CD14-positive monocyte (primary cell): ENCODE results near the gene HGFAC. TPM values are rescaled to one million over a fixed set of nuclear protein-coding genes. Genes with fewer than 3 reads are reported as not detected.

ENCODE experiments used
- DNase-seq, 3 donors: peaks; one replicate each; pipeline ENCODE4 v3.0.0-alpha.2; 2011 to 2022
- H2AFZ ChIP-seq: 2 replicates; pipeline ENCODE4 v1.6.0; 2012; ENCODE audit warnings: mild to moderate bottlenecking, low read depth, low read length, inconsistent platforms; ENCODE audit not compliant: insufficient read depth, poor library complexity, severe bottlenecking
- H3K27ac ChIP-seq, 2 donors: 1 replicate in 1 of 2; 2 replicates in 1 of 2; pipeline ENCODE4 v1.5.1; 2012 to 2013; ENCODE audit warnings: low read length in 2 of 2, control low read depth in 1 of 2, inconsistent platforms in 1 of 2, low read depth in 1 of 2, mild to moderate bottlenecking in 1 of 2
- H3K27me3 ChIP-seq, 2 donors: one replicate each; pipeline versions ENCODE4 v1.6.0 to v1.6.1; 2011 to 2013; ENCODE audit warnings: low read length in 2 of 2; ENCODE audit not compliant: control insufficient read depth in 2 of 2, insufficient read depth in 2 of 2
- H3K36me3 ChIP-seq, 2 donors: replicated peaks in 1 of 2; 1 replicate in 1 of 2; 2 replicates in 1 of 2; pipeline versions ENCODE4 v1.5.1 to v1.6.1; 2012 to 2013; ENCODE audit warnings: low read length in 2 of 2, control low read depth in 1 of 2, inconsistent platforms in 1 of 2, mild to moderate bottlenecking in 1 of 2; ENCODE audit not compliant: insufficient read depth in 2 of 2, control insufficient read depth in 1 of 2
- H3K4me1 ChIP-seq, 2 donors: 1 replicate in 1 of 2; 2 replicates in 1 of 2; pipeline versions ENCODE4 v1.5.1 to v1.6.1; 2012 to 2013; ENCODE audit warnings: low read length in 2 of 2, control low read depth in 1 of 2, inconsistent platforms in 1 of 2, mild to moderate bottlenecking in 1 of 2, moderate library complexity in 1 of 2; ENCODE audit not compliant: insufficient read depth in 2 of 2, control insufficient read depth in 1 of 2
- H3K4me2 ChIP-seq: replicated peaks from 2 replicates; pipeline ENCODE3; 2012; ENCODE audit warnings: low read length, moderate library complexity, mild to moderate bottlenecking; ENCODE audit not compliant: poor library complexity, severe bottlenecking; ENCODE audit errors: extremely low read depth
- H3K4me3 ChIP-seq, 3 experiments: fragments of 200-600 bp in 1 of 3; sonication (generic) in 1 of 3; replicated peaks in 1 of 3; 1 replicate in 2 of 3; 2 replicates in 1 of 3; pipeline ENCODE4 v1.5.1; 2011 to 2013; ENCODE audit warnings: low read length in 3 of 3, mild to moderate bottlenecking in 3 of 3, control low read depth in 2 of 3, low read depth in 2 of 3, inconsistent platforms in 1 of 3, moderate library complexity in 1 of 3
- H3K79me2 ChIP-seq: 2 replicates; pipeline ENCODE4 v1.6.0; 2012; ENCODE audit warnings: mild to moderate bottlenecking, control low read depth, inconsistent platforms, low read length, moderate library complexity; ENCODE audit not compliant: insufficient read depth
- H3K9ac ChIP-seq: 2 replicates; pipeline ENCODE4 v1.6.0; 2017; ENCODE audit warnings: low read length, mild to moderate bottlenecking; ENCODE audit not compliant: insufficient read depth, poor library complexity, severe bottlenecking
- H3K9me3 ChIP-seq, 2 donors: replicated peaks in 1 of 2; 1 replicate in 1 of 2; 2 replicates in 1 of 2; pipeline versions ENCODE4 v1.5.1 to v1.6.1; 2012 to 2013; ENCODE audit warnings: low read length in 2 of 2, control low read depth in 1 of 2; ENCODE audit not compliant: control insufficient read depth in 1 of 2, insufficient read depth in 1 of 2
- H4K20me1 ChIP-seq: 2 replicates; pipeline ENCODE4 v1.6.0; 2012; ENCODE audit warnings: mild to moderate bottlenecking, low read length, control low read depth, moderate library complexity; ENCODE audit not compliant: insufficient read depth
- H3K27ac Mint-ChIP-seq, 7 donors: one replicate each; pipeline ENCODE4 v1.8.0; 2020; ENCODE audit warnings: mild to moderate bottlenecking in 7 of 7, mixed read lengths in 7 of 7, moderate library complexity in 6 of 7, inconsistent platforms in 2 of 7
- H3K27me3 Mint-ChIP-seq, 3 donors: one replicate each; pipeline ENCODE4 v1.8.0; 2021 to 2022; ENCODE audit warnings: low read depth in 3 of 3, mild to moderate bottlenecking in 3 of 3, mixed read lengths in 3 of 3, moderate library complexity in 3 of 3, inconsistent platforms in 1 of 3
- H3K36me3 Mint-ChIP-seq, 2 donors: one replicate each; pipeline ENCODE4 v1.8.0; 2020; ENCODE audit warnings: mixed read lengths in 2 of 2, inconsistent platforms in 1 of 2, mild to moderate bottlenecking in 1 of 2
- H3K4me1 Mint-ChIP-seq: one replicate; pipeline ENCODE4 v1.8.0; 2020; ENCODE audit warnings: mild to moderate bottlenecking, mixed read lengths
- H3K4me3 Mint-ChIP-seq, 2 donors: one replicate each; pipeline ENCODE4 v1.8.0; 2020; ENCODE audit warnings: mild to moderate bottlenecking in 2 of 2, mixed read lengths in 2 of 2, moderate library complexity in 1 of 2
- H3K9me3 Mint-ChIP-seq, 7 donors: one replicate each; pipeline ENCODE4 v1.8.0; 2020 to 2022; ENCODE audit warnings: mixed read lengths in 7 of 7, mild to moderate bottlenecking in 6 of 7, moderate library complexity in 6 of 7, inconsistent platforms in 2 of 7
- CTCF ChIP-seq: fragments of 200-600 bp; IDR thresholded peaks from one replicate; pipeline ENCODE4 v1.8.0; 2022; ENCODE audit warnings: antibody characterized with exemption, mild to moderate bottlenecking
- WGBS: methylation state at CpG from one replicate; pipeline ENCODE4 v1.1.5; 2013; ENCODE audit warnings: missing lambda C conversion rate; ENCODE audit not compliant: insufficient coverage; 5-methylcytosine and 5-hydroxymethylcytosine counted together
- intact Hi-C, 2 donors: fragments of 100-400 bp; cut with micrococcal nuclease; formaldehyde crosslinking; loops; one replicate each; pipeline versions ENCODE4 v1.15.0 to v1.15.1; 2023
- polyA plus RNA-seq, 3 donors: library from polyadenylated mRNA; depleted of rRNA in 1 of 3; unstranded in 2 of 3; stranded (reverse) in 1 of 3; fragments of 300-500 nt in 2 of 3; fragments of >200 nt in 1 of 3; fragmentation: Illumina TruSeq in 2 of 3; gene quantifications; 1 replicate in 2 of 3; 2 replicates in 1 of 3; pipeline ENCODE4 v1.2.3, GENCODE V29; 2012 to 2021

HGFAC gene
- polyA plus RNA-seq, 3 donors, result 0.17 TPM; not detected in 2

- no peak overlapping the region for H3K4me2 ChIP-seq
- H3K27me3 Mint-ChIP-seq, result peaks cover 20 to 45% (median 35%) of the 10 kb centered on the region in 3 donors
- H3K27ac Mint-ChIP-seq, result no peak overlapping the region
- TF ChIP-seq CTCF, result no peak
- H4K20me1 ChIP-seq, result no peaks in the 10 kb centered on the region
- no peaks in the 10 kb centered on the region for H3K79me2 ChIP-seq
- H3K27ac ChIP-seq, result no peak overlapping the region
- H3K36me3 ChIP-seq, result no peaks in the 10 kb centered on the region
- H3K9me3 Mint-ChIP-seq, result peaks cover 1 to 16% (median 9%) of the 10 kb centered on the region in 7 donors
- H3K4me1 ChIP-seq, result peaks cover 0 to 4% of the 10 kb centered on the region in 2 donors
- no peak overlapping the region for H3K9ac ChIP-seq
- intact Hi-C loops, result no loop called here
- no peak overlapping the region for H3K4me3 Mint-ChIP-seq
- no peak overlapping the region for H3K4me3 ChIP-seq
- peaks cover 0 to 5% of the 10 kb centered on the region in 2 donors for H3K9me3 ChIP-seq
- no peak for DNase-seq
- peaks cover 7 to 32% of the 10 kb centered on the region in 2 donors for H3K27me3 ChIP-seq
- H2AFZ ChIP-seq, result no peak overlapping the region
- H3K36me3 Mint-ChIP-seq, result no peaks in the 10 kb centered on the region
- 92% methylated on average over 5 of the region's 5 CpGs for WGBS
- peaks cover 2% of the 10 kb centered on the region for H3K4me1 Mint-ChIP-seq
These were observed 19.2 kb downstream of the HGFAC start for GRCh38 chr4:3460926-3461325.

- H3K9me3 Mint-ChIP-seq, result peaks cover 0 to 8% (median 4%) of the 10 kb centered on the region in 7 donors
- no peak for TF ChIP-seq CTCF
These were observed 19.9 kb downstream of the HGFAC start for GRCh38 chr4:3461515-3462291.

More at GRCh38 chr4:3461515-3462291, 19.9 kb downstream of the HGFAC start:
- no peak overlapping the region for H3K4me2 ChIP-seq
- H3K9ac ChIP-seq, result no peak overlapping the region
- intact Hi-C loops, result no loop called here
- no peak for DNase-seq
- 93% methylated on average over 18 of the region's 25 CpGs for WGBS
- peaks cover 20 to 45% (median 37%) of the 10 kb centered on the region in 3 donors for H3K27me3 Mint-ChIP-seq
- H3K36me3 ChIP-seq, result no peaks in the 10 kb centered on the region
- H3K79me2 ChIP-seq, result no peaks in the 10 kb centered on the region
- peaks cover 2% of the 10 kb centered on the region for H3K4me1 Mint-ChIP-seq
- H3K4me3 ChIP-seq, result no peak overlapping the region
- H3K27ac Mint-ChIP-seq, result no peak overlapping the region
- H2AFZ ChIP-seq, result no peak overlapping the region
- H3K27me3 ChIP-seq, result peaks cover 7 to 32% of the 10 kb centered on the region in 2 donors
- H3K4me3 Mint-ChIP-seq, result peak overlapping the region in 1 of 2 donors; percentile 39
- no peaks in the 10 kb centered on the region for H3K9me3 ChIP-seq
- H3K4me1 ChIP-seq, result peaks cover 0 to 4% of the 10 kb centered on the region in 2 donors
- no peaks in the 10 kb centered on the region for H4K20me1 ChIP-seq
- no peaks in the 10 kb centered on the region for H3K36me3 Mint-ChIP-seq
- no peak overlapping the region for H3K27ac ChIP-seq
